ENCODE data around the gene MBNL2. TPM values are rescaled to one million over a fixed set of nuclear protein-coding genes. Genes with fewer than 3 reads are reported as not detected.

The MBNL2 gene
- total RNA-seq, 1 experiment from 2014 or later, result 0.17 TPM

DNA sequence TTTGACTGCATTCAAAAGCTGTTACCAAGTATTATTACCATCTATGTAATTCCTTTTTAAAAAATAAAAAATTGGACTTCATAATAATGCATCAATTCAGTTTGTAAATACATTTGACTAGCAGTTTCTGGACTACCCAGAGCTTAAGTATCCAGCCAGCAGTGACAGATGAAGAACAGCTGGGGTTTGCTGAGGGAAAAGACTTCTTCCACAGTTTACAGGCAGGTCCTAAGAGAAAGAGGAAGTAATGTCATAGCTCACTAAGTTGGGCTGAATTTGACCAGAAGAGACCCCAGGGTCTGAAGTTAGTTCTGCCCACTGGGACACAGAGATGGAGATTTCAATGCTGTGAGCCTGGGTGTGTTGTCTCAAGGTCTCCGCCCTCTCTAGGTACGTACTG, 96.4 kb downstream of the MBNL2 start:
- H4K8ac ChIP-seq (replicated peaks; ENCODE audit: insufficient read length, low read depth, low read length), result no peak overlapping the region
- no peak overlapping the region for H3K4ac ChIP-seq (ENCODE audit: low read depth, low read length)
- no peaks in the 10 kb centered on the region for H3K9me3 ChIP-seq (ENCODE audit: control insufficient read depth, low read depth, low read length)
- no peak overlapping the region for H3K27ac ChIP-seq (ENCODE audit: insufficient read length, low read depth, low read length)
- no peak overlapping the region for H3K23ac ChIP-seq (ENCODE audit: insufficient read length, low read depth, low read length)
- no peak overlapping the region for H3K4me3 Mint-ChIP-seq
- no peak overlapping the region for H2BK12ac ChIP-seq (ENCODE audit: insufficient read length, low read depth, low read length)
- whole genome bisulfite sequencing (ENCODE audit: extremely low coverage, insufficient read length, low lambda C conversion rate), result no CpG with 5 or more reads among the region's 2 CpGs
- no peak overlapping the region for H3K14ac ChIP-seq (ENCODE audit: insufficient read depth, low read length)
- no peak overlapping the region for H4K91ac ChIP-seq (ENCODE audit: insufficient read length, low read depth, low read length)
- no peak for DNase-seq
- no peak overlapping the region for H2AK5ac ChIP-seq (ENCODE audit: insufficient read length, low read length)
- TF ChIP-seq, protein P1, sequence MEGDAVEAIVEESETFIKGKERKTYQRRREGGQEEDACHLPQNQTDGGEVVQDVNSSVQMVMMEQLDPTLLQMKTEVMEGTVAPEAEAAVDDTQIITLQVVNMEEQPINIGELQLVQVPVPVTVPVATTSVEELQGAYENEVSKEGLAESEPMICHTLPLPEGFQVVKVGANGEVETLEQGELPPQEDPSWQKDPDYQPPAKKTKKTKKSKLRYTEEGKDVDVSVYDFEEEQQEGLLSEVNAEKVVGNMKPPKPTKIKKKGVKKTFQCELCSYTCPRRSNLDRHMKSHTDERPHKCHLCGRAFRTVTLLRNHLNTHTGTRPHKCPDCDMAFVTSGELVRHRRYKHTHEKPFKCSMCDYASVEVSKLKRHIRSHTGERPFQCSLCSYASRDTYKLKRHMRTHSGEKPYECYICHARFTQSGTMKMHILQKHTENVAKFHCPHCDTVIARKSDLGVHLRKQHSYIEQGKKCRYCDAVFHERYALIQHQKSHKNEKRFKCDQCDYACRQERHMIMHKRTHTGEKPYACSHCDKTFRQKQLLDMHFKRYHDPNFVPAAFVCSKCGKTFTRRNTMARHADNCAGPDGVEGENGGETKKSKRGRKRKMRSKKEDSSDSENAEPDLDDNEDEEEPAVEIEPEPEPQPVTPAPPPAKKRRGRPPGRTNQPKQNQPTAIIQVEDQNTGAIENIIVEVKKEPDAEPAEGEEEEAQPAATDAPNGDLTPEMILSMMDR (conservative IDR thresholded peaks at IDR 0.05), result no peak
- no peak overlapping the region for H2BK5ac ChIP-seq (ENCODE audit: insufficient read length, low read length)
- no peak overlapping the region for H2BK120ac ChIP-seq (ENCODE audit: low read depth, low read length, poor library complexity, severe bottlenecking)
- no peaks in the 10 kb centered on the region for H3K79me2 ChIP-seq (ENCODE audit: insufficient read depth, low read length)
- no peak overlapping the region for H2BK20ac ChIP-seq (ENCODE audit: low read depth, low read length, poor library complexity, severe bottlenecking)
- no peak overlapping the region for H3K27ac Mint-ChIP-seq
- no peaks in the 10 kb centered on the region for H4K20me1 ChIP-seq (ENCODE audit: control insufficient read depth, insufficient read depth, insufficient read length)
- no peak overlapping the region for H3K56ac ChIP-seq (ENCODE audit: insufficient read length, low read depth, low read length)
- no peak overlapping the region for H2BK15ac ChIP-seq (ENCODE audit: low read depth, low read length)
- H3K79me1 ChIP-seq (ENCODE audit: insufficient read depth, low read depth, low read length, poor library complexity, severe bottlenecking), result no peaks in the 10 kb centered on the region
- no peak overlapping the region for H4K5ac ChIP-seq (ENCODE audit: insufficient read length, low read depth, low read length)
- no peaks in the 10 kb centered on the region for H3K9me3 Mint-ChIP-seq
- no peak overlapping the region for H3K9ac ChIP-seq (ENCODE audit: extremely low read depth, insufficient read length, low read length)
- no peaks in the 10 kb centered on the region for H3K36me3 Mint-ChIP-seq (ENCODE audit: insufficient read depth in 1 of 3, low read depth in 3 of 3)
- no peak overlapping the region for H3T11ph ChIP-seq (ENCODE audit: low read length)
- H2AFZ ChIP-seq (ENCODE audit: low read length), result no peak overlapping the region
- H3K27me3 ChIP-seq (ENCODE audit: insufficient read depth, low read length), result no peaks in the 10 kb centered on the region
- no peaks in the 10 kb centered on the region for H3K23me2 ChIP-seq (ENCODE audit: insufficient read length, low read depth, low read length, poor library complexity, severe bottlenecking)
- H3K18ac ChIP-seq (ENCODE audit: insufficient read length, low read depth, low read length), result no peak overlapping the region
- no peaks in the 10 kb centered on the region for H3K4me1 ChIP-seq (ENCODE audit: insufficient read depth, low read length)
- no peak overlapping the region for H3K4me2 ChIP-seq (ENCODE audit: insufficient read depth, insufficient read length, low read length)
- H3K4me1 Mint-ChIP-seq, result peaks cover 2 to 6% of the 10 kb centered on the region in 2 experiments; a peak in 3 of 4 replicates
- peaks cover 4% of the 10 kb centered on the region for H3K27me3 Mint-ChIP-seq (ENCODE audit: low read depth)

Data from H9 (cell line).